Measurements from ENCODE around the gene PHAF1.
"Not testable (repeated sequence)": the region's sequence is repeated elsewhere in the genome, so short reads cannot be mapped to it uniquely, and the experiment has no call there.

Gene PHAF1

DNA sequence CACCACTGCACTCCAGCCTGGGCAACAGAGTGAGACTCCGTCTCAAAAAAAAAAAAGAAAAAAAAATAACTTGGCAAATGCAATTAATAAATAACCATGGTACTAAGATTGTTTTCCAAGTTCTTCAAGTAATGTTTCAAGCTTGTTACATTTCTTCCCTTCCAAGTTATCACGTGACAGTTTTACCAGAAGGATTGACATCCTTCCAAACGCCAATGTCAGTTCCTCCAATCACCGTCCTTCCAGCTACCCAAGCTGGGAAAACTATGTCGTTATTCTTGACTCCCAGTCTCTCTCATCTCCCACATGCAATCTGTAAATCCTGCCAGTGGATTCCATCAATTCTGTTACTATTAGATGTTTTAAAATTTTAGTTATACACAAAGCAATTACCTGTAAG is 3.9 kb upstream of the PHAF1 start:
- no peak for DNase-seq

DNA sequence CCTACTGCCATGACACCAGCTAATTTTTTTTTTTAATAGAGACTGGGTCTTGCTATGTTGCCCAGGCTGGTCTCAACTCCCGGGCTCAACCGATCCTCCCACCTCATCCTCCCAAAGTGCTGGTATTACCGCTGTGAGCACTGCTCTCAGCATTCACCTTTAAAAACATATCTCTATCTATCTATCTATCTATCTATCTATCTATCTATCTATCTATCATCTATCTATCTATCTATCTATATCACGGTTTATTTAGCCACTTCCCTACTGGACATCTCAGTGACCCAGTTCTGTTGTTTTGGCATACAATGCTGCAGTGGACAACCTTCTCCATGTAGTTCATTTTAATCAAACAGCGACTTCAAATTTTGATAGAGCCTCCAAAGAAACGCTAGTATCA is 1.3 kb upstream of the PHAF1 start:
- DNase-seq, result no peak

DNA sequence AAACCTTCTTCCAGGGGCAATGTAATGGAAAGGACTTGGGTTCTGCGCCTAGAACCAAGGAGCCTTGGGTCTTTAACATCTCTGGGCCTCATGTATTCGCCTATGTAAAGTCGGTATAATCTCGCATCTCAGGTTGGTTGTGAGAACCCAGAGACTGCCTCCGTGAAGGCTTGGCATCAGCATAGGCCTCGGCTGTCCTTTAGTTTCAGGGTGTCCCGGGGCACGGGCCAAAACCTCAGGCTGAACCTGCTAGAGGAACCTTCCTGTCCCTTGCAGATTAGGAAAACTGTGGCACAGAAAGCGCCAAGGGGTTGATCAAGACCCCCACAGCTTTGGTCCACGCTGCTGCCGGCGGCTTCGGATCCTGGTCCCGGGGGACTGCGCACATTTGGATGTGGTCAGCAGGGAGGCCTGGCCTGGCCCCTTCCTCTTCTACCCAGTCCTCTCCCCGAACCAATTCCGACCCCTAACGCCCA is 772 bp upstream of the PHAF1 start:
- no peak for DNase-seq

DNA sequence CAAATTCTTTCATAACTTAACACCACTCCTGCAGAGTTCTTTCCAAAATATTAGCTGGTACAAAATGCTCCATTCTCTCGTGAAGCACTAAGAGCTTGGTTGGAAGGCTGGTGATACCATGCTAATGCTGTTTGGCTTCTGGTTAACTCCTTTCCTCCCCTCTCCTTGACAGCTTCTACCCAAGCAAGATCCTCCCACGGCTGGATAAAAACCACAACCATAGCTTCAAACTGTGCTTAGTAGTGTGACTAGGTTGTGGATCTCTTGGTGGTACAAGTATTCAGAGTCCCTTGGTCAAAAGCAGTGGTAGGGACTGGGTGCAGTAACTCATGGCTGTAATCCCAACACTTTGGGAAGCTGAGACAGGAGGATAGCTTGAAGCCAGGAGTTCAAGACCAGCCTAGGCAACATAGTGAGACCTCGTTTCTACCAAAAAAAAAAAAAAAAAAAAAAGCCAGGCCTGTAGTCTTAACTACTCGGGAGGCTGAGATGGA is 2.3 kb downstream of the PHAF1 start:
- DNase-seq, result no peak

DNA sequence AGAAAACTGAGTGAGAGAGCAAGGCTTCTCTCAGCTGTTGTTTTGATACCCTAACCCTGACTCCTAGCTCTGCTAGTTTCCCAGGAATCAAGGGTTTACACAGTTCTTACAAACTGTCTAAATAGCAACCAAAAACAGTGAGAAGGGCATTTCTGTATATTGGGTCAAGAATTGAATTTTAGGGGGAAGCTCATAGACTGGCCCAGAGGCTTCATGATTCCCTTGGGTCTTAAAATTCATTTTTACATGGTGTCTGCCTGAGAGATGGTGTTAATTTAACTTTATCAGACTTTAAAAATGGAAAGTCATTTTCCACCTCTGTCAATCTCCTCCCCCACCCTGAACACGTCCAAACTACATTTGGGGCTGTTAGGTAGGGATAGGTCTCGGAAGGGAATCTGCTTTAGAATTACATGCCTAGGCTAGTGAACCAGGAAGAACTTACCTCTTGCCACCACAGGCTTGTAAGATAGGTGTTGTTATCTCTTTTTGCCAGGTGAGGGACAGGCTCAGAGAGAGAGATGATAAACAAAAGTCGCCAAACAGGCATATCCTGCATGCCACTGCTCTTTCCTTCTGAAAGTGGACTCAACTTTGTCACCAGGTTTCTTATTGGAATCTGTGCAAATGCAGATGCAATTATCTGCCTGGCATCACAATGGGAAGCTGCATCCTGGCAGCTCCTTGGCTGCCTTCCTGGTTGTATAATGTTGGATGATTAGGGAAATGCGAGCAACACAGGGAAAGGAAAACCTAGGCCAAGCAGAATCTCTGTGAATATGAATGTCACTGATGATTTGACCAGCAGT is 3.1 kb downstream of the PHAF1 start:
- no peak for DNase-seq

DNA sequence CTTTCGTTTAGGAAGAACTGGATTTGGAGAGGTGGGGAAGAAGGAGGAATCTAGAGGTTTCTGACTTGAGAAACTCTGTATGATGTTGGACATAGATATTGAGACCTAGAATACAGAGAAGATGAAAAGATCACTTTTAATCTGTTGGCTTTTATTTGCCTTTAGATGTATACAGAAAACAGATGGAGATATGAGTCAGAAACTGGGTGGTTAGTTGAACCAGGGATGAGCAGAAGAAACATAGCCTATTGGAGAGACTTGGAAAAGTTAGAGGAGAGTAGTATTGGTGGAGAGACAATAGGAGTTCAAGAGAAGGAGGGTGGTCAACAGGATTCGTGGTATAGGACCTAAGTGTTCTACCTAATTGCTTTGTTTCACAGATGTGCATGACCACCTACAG is 5.1 kb downstream of the PHAF1 start:
- DNase-seq, result no peak

DNA sequence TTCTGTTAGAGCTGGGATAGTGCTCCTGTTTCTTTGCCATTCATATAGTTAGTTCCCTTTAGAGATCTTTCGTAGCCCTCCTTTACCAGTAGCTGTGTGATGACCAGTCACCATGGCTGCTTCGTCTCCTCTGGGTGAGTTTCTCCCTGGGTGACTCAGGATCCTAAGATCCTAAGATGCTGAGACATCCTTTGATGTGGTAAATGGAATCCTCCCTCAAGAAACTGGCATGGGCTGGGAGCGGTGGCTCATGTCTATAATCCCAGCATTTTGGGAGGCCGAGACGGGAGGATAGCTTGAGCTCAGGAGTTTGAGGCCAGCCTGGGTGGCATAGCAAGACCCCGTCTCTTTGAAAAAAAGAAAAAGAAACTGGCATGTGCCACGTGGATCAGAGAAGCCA is 5.9 kb downstream of the PHAF1 start:
- DNase-seq, result no peak

DNA sequence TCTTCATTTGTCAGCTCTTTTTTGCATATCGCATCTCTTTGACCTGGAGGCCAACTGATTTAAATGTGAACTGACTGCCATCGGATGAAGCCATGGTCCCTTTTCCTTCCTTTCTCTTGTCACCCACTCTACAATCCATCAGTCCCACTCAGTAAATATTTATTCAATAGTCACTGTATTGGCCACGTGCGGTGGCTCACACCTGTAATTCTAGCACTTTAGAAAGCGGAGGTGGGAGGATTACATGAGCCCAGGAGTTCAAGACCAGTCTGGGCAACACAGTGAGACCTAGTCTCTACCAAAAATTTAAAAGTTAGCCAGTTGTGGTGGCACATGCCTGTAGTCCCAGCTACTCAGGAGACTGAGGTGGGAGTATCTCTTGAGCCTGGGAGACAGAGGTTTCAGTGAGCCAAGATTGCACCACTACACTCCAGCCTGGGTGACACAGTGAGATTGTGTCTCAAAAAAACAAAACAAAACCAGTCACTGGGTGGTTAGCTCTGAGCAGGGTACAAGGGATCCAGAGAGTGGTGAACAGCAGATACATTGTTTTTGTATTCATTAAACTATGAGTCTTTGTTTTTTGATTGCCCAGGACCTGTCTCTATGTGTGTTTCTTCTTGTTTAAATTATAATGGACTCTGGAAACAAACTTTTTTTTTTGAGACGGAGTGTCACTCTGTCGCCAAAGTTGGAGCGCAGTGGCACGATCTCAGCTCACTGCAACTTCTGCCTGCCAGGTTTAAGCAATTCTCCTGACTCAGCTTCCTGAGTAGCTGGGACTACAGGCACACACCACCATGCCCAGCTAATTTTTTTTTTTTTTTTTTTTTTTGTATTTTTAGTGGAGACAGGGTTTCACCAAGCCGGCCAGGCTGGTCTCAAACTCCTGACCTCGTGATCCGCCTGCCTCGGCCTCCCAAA is 6.9 kb downstream of the PHAF1 start:
- no peak for DNase-seq

DNA sequence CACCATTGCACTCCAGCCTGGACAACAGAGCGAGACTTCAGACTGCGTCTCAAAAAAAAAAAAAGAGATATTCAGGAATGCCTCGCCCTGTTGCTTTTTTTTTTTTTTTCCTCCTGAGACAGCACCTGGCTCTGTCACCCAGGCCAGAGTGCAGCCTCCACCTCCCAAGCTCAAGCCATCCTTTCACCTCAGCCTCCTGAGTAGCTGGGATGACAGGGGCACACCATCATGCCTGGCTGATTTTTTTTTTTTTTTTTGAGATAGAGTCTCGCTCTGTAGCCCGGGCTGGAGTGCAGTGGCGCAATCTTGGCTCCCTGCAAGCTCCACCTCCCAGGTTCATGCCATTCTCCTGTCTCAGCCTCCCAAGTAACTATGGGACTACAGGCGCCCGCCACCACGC is 8.0 kb downstream of the PHAF1 start:
- DNase-seq, result no peak

DNA sequence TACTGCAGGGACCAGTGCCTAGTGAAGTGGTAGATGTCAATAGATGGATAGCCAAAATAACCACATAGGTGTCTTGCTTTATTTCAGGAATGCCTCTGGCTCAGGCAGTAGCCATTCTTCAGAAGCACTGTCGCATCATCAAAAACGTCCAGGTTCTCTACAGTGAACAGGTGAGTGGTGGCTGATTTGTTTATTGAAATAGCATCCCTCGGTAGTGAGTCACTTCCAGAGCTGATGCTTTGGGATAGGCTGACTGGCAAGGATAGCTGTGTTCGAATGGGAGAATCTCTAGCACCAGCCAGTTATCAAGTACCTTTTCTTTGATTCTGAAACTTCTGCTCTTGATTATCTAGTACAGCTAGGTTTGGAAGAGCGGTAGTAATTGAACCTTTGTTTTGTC is 10.3 kb downstream of the PHAF1 start:
- no peak for DNase-seq

DNA sequence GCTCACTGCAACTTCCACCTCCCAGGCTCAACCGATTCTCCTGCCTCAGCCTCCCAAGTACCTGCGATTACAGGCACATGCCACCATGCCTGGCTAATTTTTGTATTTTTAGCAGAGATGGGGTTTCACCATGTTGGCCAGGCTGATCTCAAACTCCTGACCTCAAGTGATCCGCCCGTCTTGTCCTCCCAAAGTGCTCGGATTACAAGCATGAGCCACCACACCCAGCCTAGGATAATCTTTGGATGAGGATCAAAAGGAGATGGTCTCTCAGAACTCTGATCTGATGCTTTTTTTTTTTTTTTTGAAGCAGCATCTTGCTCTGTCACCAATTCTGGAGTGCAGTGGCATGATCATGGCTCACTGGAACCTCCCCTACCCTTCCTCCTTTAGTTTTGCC is 13.1 kb downstream of the PHAF1 start:
- not testable (repeated sequence) for DNase-seq

DNA sequence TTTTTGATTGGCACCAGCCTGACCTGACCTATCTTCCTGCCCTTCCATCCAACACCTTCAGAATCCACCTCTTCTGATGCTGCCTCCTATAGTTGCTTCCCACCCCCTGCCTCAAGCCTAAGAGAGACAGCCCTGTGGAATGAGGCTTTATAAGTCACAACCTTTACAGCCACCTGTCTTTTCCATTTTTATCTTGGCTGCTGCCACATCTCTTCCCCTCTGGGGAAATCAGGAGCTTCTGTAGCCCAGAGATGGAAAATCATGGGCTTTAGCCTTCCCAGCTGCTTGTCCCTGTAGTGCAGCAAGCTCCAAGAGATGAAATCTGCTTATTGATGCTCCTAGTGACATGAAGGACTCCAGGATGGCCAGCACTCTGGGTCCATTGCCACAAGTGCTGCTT is 18.7 kb downstream of the PHAF1 start:
- no peak for DNase-seq

DNA sequence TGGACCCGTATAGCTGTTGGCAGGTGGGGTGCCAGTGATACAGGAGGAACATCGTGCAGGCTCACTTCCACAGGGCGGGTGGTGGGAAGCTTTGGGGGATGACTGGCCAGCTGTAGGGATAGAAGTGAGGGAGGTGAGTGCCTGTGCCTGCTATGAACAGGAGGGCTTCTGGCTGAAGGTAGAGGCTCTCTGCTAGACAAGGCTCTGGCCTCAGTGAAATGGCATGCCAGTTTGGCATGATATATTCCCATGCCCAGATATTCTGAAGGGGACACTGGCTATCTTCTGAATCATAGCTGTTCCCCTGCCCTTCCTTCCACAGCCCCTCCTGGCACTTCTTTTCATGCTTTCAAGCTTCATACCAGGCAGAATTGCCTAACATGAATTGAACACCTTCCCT is 19.1 kb downstream of the PHAF1 start:
- no peak for DNase-seq

DNA sequence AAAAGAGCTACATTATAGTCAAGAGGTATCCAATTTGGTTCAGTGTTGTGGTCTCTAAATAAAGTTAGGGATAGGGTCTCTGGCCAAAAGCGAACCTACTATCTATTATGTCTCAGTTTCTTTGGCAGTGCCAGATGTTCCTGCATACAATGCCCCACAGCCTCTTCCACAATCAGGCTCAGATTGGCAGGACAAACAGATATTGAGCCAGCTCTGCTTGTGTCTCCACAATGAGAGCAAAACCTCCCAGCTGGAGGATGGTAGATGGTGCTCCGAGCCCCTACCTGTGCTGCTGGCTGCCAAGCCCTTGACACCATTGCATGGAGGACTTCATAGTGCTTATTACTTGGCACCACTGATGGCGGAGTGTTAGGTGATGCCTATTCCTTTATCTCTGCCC is 19.7 kb downstream of the PHAF1 start:
- no peak for DNase-seq

DNA sequence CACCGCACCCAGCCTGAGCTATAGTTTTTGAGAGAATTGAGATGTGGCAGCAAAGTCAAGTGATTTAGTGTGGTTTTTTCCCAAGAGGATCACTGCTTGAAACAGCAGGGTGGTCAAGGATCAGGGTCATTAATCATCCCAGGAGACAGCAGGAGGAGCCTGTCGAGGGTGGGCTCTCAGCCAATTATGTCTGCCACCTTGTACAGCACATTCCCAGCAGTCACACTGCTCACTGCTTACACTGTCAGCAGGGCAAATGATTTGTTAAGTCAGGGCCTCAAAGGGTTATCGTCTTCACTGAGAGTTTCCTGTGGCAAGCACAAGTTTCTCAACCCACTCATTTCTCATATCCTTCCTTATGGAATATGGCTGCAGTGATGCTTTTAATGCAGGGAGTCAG is 27.9 kb downstream of the PHAF1 start:
- no peak for DNase-seq

DNA sequence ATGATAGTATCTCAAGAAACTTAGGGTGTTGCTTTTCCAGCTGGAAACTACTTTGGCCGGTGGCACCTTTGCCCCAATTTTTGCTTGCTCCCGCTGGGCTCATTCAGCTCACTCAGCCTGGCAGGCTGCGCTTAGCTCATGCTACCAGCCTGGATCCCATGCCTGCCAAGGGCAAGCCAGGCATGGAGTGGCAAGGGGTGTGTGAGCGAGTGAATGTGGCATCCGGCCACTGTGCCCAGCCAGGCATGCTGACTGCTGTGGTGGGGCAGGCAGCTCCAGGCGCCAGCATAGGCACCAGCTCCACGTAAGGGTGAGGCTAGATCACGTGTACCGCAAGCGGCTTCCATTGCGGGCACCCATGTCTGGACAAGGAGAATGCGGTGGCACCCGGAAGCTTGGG is 31.6 kb downstream of the PHAF1 start:
- no peak for DNase-seq

DNA sequence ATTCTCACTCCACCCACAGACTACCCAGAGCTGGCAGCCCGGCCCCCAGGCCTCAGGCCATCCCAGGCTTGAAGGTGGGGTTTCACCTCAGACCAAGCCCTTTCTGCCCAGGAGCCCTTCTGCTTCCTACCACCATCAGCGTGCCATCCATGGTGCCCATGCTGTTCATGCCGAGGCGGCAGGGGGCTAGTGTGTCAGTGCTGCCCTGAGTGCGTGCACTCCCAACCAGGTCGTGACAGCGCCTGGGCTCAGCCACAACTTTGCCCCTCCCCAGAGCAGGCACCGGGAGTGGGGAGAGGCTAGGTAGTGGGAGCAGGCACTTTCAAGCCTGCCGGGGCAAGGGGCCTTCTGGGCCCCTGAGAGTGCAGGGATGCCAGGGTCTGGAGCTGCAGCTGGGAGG is 32.6 kb downstream of the PHAF1 start:
- DNase-seq, result no peak

DNA sequence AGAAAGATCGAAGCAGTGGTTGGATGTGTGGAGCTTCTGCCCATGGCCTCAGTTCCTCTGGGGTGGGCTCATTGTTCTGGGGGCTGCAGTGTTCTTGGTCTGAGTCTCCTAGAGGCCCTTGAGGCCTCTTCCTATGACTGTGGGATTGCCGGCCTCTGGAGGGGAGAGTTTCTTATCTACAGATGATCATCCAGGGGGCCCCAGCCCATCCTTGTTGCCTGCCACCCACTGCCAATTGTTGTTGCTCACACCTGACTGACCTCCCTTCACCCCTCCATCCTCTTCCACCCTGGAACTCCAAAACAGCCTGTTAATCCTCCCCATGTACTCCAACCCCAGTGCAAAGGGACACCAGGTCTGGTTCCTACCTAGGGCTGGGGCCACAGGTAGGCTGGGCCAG is 35.2 kb downstream of the PHAF1 start:
- DNase-seq, result no peak

DNA sequence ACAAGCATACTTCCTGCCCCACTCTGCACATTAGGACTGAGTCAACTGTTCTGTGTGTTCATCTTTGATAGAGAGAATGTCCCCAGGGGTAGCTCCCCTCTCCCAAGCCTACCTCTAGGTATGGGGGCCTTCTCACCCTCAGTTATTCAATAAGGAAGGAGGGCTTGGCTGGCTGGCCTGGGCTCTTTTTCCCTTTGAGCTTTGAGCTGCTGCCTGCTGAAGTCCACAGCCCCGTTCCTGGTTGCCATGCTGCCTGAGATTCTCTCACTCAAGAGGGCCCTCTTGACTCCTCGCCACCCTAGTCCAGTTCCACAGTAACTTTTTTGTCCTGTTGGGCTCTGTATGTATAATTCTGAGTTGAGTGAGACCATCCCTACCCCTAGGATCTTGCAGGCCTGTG is 36.0 kb downstream of the PHAF1 start:
- DNase-seq, result no peak

DNA sequence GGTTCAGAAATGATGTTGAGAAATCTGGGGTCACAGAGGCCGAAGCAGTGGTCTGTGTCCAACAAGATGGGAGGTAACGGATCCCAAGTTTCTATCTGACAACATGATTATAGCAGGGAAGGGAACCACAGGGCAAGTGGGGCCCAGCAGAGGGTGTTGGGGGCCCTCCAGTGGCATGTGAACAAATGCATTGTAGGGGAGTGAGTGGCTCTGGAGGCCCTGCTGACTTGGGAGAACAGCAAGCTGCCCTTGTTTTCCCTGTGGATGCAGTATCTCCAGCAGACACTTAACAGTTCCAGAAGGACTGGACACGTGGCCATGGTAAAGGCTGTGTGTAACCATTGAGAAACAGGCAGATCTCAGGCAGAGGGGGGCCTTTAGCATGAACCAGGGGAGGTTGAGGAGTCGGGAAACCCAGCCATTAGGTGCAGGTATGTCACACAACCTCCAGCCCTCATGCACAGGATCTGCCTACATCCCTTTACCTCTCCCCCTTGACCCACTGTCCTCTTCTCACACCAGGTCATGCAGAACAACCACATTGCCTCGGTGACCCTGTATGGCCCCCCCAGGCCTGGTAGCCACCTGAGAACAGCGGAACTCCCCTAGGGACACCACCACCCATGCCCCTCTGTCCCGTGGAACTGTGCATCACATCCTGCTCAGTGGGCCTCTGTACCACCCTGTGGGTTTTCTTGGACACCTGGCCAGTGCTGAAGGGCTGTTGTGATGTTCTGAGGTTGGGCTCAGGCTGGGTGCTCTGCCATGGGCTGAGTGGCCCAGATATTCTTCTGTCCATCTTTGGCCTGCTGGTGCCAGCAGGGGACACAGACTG is 37.0 kb downstream of the PHAF1 start:
- no peak for DNase-seq

DNA sequence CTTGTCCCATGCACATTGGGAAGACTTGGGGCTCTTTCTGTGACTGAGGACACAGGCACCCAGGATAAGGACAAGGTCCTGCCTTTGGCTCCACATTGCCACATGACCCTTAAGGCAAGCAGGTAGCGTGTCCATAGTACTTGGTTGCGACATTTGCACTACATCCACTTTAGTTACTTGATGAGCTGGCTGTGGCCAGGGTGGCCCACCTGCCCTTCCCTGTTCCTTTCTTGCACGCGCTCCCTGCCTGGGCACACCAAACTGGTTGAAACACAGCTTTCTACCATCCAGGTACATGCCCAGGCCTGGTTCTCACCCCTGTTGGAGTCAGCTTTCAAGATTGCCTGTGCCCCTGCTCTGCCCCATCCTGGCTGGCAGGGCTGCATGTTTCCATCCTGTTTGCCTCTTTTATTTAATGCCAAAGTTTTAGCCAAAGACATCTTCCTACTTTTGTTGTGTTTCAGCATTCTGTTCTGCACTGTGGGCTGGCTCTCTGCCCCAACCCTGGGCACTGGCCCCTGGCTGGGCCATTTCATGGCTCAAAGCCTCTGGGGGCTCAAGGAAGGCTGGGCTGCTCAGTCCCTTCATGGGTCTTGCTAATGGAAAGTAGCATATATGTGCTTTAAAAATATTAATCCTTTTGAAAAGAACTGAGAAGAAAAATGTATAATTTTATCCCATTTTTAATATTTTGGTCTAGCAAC is 37.8 kb downstream of the PHAF1 start:
- DNase-seq, result no peak

DNA sequence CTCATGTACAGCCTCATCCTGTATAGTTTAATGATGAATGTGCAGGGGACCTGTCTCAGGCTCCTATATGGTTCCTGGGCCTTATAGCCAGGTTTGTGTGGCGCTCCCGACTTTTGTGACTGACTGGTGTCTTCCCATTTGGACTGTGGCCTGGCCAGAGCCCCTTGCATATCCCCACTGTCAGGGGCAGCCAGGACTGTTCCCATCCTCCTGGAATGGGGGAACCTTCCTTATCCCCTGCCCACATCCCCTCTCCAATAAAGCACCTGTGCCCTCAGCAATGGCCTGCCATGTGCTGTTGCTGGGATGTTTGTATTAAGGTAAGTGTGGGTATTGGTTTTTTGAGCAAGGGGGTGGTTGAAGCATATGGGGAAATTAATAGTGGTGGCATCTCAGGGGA is 38.5 kb downstream of the PHAF1 start:
- no peak for DNase-seq

Measured in DMS79 (cell line).